ENCODE results near the gene TTPAL. TPM values are rescaled to one million over a fixed set of nuclear protein-coding genes. Genes with fewer than 3 reads are reported as not detected.

The TTPAL gene
- total and polyA plus RNA-seq, 2 of the 4 experiments (the other 2 are of a cell fraction), result 8.2 to 18.1 TPM

DNA sequence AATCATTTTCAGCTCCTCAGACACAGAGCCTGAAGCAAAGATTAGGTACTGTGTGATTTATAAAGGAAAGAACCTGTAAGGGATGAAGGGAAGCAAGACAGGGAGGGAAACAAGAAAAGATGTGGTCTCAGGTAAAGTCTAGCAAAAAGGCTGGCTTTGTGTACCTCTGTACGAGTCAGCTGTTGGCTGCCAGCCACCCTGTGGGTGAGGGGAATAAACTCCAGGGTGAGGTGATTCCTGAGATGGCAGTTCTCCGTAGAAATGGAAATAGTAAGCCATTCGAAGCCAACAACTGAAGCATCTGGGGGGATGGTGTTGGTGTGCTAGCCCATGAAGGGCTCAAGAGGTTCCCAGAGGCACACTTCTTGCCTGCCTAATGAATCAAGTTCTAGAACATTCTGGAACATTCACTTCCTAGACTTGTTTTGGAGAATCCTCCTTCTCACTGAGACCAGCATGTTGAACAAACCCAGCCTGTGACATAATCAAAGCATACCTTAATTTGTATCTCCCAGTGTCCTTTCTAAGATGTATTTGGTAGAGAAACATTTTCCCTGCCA lies 10.6 kb upstream of the TTPAL start:
- no peaks in the 10 kb centered on the region for H3K4me1 ChIP-seq (ENCODE audit: control insufficient read depth, insufficient read depth, low read length)
- no peak overlapping the region for H3K4me2 ChIP-seq (ENCODE audit: low read depth, low read length)
- ChIA-PET CTCF (no interaction called here), POLR2A (ENCODE audit: unreplicated experiment) (no interaction called here)
- H3K36me3 ChIP-seq (ENCODE audit: control insufficient read depth, insufficient read depth, low read length), result no peaks in the 10 kb centered on the region
- H3K18ac ChIP-seq (ENCODE audit: low read depth, low read length), result no peak overlapping the region
- H3K23ac ChIP-seq (ENCODE audit: low read depth, low read length), result no peak overlapping the region
- no peak overlapping the region for H4K8ac ChIP-seq (ENCODE audit: low read depth in 2 of 2, low read length in 2 of 2)
- dilution Hi-C loops (cut with HindIII; ENCODE audit: low sequenced_read_pairs, unreplicated experiment) (loop anchor here (10.0 kb wide), 1 partner anchor 70 kb away; no protein-coding TSS in a partner anchor), intact Hi-C loops (cut with micrococcal nuclease) (no loop called here), in situ Hi-C loops (cut with MboI; ENCODE audit: low sequenced_read_pairs) (no loop called here)
- H2BK5ac ChIP-seq (ENCODE audit: low read depth, low read length, poor library complexity, severe bottlenecking), result no peak overlapping the region
- no peak overlapping the region for H3K4me3 ChIP-seq (ENCODE audit: insufficient read depth, low read depth, low read length)
- H2AK5ac ChIP-seq (ENCODE audit: low read depth, low read length), result no peak overlapping the region
- H3K27ac ChIP-seq (ENCODE audit: insufficient read depth, low read length), result no peak overlapping the region
- TF ChIP-seq RCOR1 (IDR thresholded peaks at IDR 0.05; ENCODE audit: insufficient replicate concordance, low read length), result no peak
- TF ChIP-seq MAFK (IDR thresholded peaks at IDR 0.05; ENCODE audit: low read depth, low read length), result no peak
- TF ChIP-seq RAD21 (IDR thresholded peaks at IDR 0.05; ENCODE audit: low read length), result no peak
- no peak for TF ChIP-seq FOS (IDR thresholded peaks at IDR 0.05; ENCODE audit: low read depth, low read length)
- TF ChIP-seq MAZ (IDR thresholded peaks at IDR 0.05; ENCODE audit: borderline replicate concordance, low read depth, low read length), result no peak
- no peak for TF ChIP-seq MXI1 (IDR thresholded peaks at IDR 0.05; ENCODE audit: borderline replicate concordance, low read depth, low read length)
- no peak overlapping the region for H2AFZ ChIP-seq (replicated peaks; ENCODE audit: low read length, poor library complexity)
- H3K27me3 ChIP-seq (ENCODE audit: control insufficient read depth, insufficient read depth, low read length), result peaks cover 30% of the 10 kb centered on the region
- no peak overlapping the region for H3K9ac ChIP-seq (ENCODE audit: low read depth, low read length)
- no peaks in the 10 kb centered on the region for H4K20me1 ChIP-seq (ENCODE audit: insufficient read depth, low read length)
- no peak overlapping the region for H3K56ac ChIP-seq (ENCODE audit: extremely low read depth, insufficient read depth, low read length)
- H2BK120ac ChIP-seq (ENCODE audit: low read depth, low read length), result no peak overlapping the region
- H4K5ac ChIP-seq (ENCODE audit: low read depth, low read length), result no peak overlapping the region
- H3K79me1 ChIP-seq (ENCODE audit: low read depth in 1 of 2, low read length in 2 of 2), result no peaks in the 10 kb centered on the region
- no peaks in the 10 kb centered on the region for H3K9me1 ChIP-seq (ENCODE audit: insufficient read depth, low read length)
- H3K4ac ChIP-seq (ENCODE audit: low read depth, low read length), result no peak overlapping the region
- no peak overlapping the region for H2BK15ac ChIP-seq (ENCODE audit: low read depth, low read length)
- no peak overlapping the region for H3K14ac ChIP-seq (replicated peaks; ENCODE audit: low read depth, low read length)
- no TSS peak for BruUV-seq (replicated peaks)
- WGBS, 2 experiments (ENCODE audit: extremely low coverage in 2 of 2, insufficient read length in 1 of 2), result no CpG with 5 or more reads among the region's 3 CpGs
- no peak for DNase-seq
- H2BK20ac ChIP-seq (ENCODE audit: low read depth, low read length), result no peak overlapping the region
- no peak for ATAC-seq (ENCODE audit: low read depth)
- H4K91ac ChIP-seq (ENCODE audit: insufficient read depth, low read depth, low read length), result no peak overlapping the region
- H2AK9ac ChIP-seq (replicated peaks; ENCODE audit: low read depth, low read length, poor library complexity), result no peak overlapping the region
- H3K9me3 ChIP-seq (ENCODE audit: control insufficient read depth, insufficient read depth, low read length), result no peaks in the 10 kb centered on the region

Data from IMR-90 (cell line).